Activated CD4-positive, alpha-beta memory T cell treated with anti-CD3 and anti-CD28 coated beads for 36 hours (primary cell): ENCODE measurements around the gene CTNS. TPM values are rescaled to one million over a fixed set of nuclear protein-coding genes. Genes with fewer than 3 reads are reported as not detected.

Experiments used
- CTCF ChIA-PET: fragments of 350-600 bp; sonication (Branson Sonifier 250); formaldehyde crosslinking; loops from one replicate; lab custom pipeline; 2021; ENCODE audit warnings: antibody characterized with exemption, inconsistent platforms; lab: Charles Lee
- POLR2A ChIA-PET: fragments of 350-600 bp; sonication (Branson Sonifier 250); formaldehyde crosslinking; loops from one replicate; lab custom pipeline; 2021; ENCODE audit warnings: antibody characterized with exemption; lab: Charles Lee
- DNase-seq: peaks from one replicate; pipeline ENCODE4 v3.0.0-alpha.2; 2020
- H3K27ac Mint-ChIP-seq: one replicate; pipeline ENCODE4 v1.8.0; 2021; ENCODE audit warnings: mixed read lengths
- H3K27me3 Mint-ChIP-seq: one replicate; pipeline ENCODE4 v1.8.0; 2021; ENCODE audit warnings: mixed read lengths
- H3K36me3 Mint-ChIP-seq: one replicate; pipeline ENCODE4 v1.8.0; 2021; ENCODE audit warnings: mixed read lengths
- H3K4me1 Mint-ChIP-seq: one replicate; pipeline ENCODE4 v1.8.0; 2021; ENCODE audit warnings: low read depth, mixed read lengths
- H3K4me3 Mint-ChIP-seq: one replicate; pipeline ENCODE4 v1.8.0; 2021; ENCODE audit warnings: mild to moderate bottlenecking, mixed read lengths
- H3K9me3 Mint-ChIP-seq: one replicate; pipeline ENCODE4 v1.8.0; 2021; ENCODE audit warnings: mixed read lengths
- intact Hi-C: fragments of 100-400 bp; cut with micrococcal nuclease; formaldehyde crosslinking; loops from one replicate; pipeline ENCODE4 v1.15.1; 2023
- total RNA-seq, 2 experiments: library from RNA; stranded (reverse); gene quantifications; one replicate each; pipeline ENCODE4 v1.2.3, GENCODE V29; 2021

The CTNS gene
- total RNA-seq, 2 experiments from 2014 or later, result 17.7 to 19.8 TPM

GRCh38 chr17:3665834-3666233 is 29.3 kb downstream of the CTNS start:
- no peaks in the 10 kb centered on the region for H3K9me3 Mint-ChIP-seq
- no peak overlapping the region for H3K27ac Mint-ChIP-seq
- ChIA-PET POLR2A (no interaction called here), CTCF (no interaction called here)
- peaks cover 17% of the 10 kb centered on the region for H3K4me1 Mint-ChIP-seq
- no peak overlapping the region for H3K4me3 Mint-ChIP-seq
- DNase-seq, result no peak
- peaks cover 5% of the 10 kb centered on the region for H3K36me3 Mint-ChIP-seq
- intact Hi-C loops, result no loop called here
- no peaks in the 10 kb centered on the region for H3K27me3 Mint-ChIP-seq

DNA sequence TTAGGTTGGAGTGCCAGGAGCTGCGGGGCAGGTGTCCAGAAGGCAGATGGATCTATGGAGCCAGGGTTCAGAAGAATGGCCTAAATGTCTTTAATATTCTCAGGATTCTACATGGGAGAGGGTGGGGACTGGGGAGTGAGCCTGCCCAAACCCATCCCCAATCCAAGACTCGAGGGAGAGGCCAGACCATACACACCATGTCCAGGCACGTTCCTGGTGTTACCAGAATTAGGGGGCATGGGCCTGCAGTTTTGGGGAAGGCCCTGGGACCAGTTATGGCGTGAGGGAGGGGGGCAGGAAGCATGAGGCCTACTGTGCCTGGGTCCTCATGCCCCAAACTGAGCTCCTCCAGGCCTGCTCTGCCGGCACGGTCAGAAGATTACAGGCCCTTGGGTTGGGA is 30.0 kb downstream of the CTNS start:
- POLR2A ChIA-PET, result interaction anchor here (0.7 kb wide), 1 partner anchor 46 kb away, joined by 5 read pairs; no protein-coding TSS in a partner anchor
- intact Hi-C loops, result no loop called here
- no peak overlapping the region for H3K4me3 Mint-ChIP-seq
- peaks cover 17% of the 10 kb centered on the region for H3K4me1 Mint-ChIP-seq
- H3K36me3 Mint-ChIP-seq, result peaks cover 5% of the 10 kb centered on the region
- CTCF ChIA-PET, result no interaction called here
- no peak overlapping the region for H3K27ac Mint-ChIP-seq
- DNase-seq, result no peak
- no peaks in the 10 kb centered on the region for H3K27me3 Mint-ChIP-seq
- H3K9me3 Mint-ChIP-seq, result no peaks in the 10 kb centered on the region

DNA sequence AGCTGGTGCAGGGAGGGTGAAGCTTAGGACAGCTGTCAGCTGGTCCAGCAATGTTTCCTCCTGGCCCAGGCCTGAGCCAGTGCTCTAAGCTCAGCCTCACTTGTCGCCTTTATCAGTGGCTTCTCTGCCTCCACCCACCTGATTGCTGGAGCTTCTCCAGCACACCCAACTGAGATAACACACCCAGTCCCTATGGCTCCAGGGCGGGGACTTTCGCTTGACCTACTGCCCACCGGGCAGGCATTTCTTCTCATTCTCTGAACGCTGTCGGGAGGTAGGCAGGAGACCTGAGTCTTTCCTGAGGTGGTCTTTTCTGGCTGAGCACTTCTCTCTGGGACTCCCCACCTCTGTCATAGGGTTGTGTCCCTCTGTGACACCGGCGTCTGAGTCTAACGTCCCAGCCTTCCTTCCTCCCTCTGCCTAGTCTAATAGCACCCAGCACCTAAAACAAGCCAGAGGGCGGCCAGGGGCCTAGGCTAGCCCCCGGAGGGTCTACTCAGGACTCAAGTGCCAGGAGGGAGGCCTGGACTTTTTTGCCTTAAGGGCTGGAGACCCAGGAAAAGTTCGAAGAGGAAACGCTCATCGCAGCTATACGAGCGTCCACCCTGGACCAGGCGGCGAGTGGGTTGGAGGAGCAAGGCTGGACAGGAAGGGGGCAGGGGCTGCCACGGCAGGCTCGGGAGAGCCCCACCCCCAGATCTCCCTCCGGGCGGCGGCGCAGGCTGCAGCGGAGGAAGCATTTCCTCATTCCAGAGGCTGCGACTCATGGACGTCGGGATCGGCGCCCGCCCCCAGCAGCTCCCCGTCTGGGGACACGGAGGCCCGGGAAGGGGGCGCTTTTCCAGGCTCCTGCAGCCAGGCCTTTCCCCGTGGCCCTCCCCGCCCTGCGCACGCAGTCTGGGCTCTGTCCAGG is 31.1 kb downstream of the CTNS start:
- POLR2A ChIA-PET, result interaction anchor here (0.7 kb wide), 1 partner anchor 47 kb away, joined by 5 read pairs; no protein-coding TSS in a partner anchor
- peak; percentile 28 for DNase-seq
- CTCF ChIA-PET, result interaction anchor here (0.6 to 1.5 kb wide), 4 partner anchors 15 to 76 kb away, joined by 3 read pairs; partner anchors contain the start of genes CTNS and SHPK
- Mint-ChIP-seq H3K27ac (peak overlapping the region; percentile 51), H3K4me1 (peaks cover 17% of the 10 kb centered on the region), H3K9me3 (no peaks in the 10 kb centered on the region), H3K4me3 (peak overlapping the region; percentile 94), H3K36me3 (peaks cover 5% of the 10 kb centered on the region), H3K27me3 (no peaks in the 10 kb centered on the region)
- intact Hi-C loops, result loop anchor here (1.0 to 2.0 kb wide), 2 partner anchors 27 to 179 kb away; partner anchors contain the start of gene NCBP3

- Mint-ChIP-seq H3K4me1 (peaks cover 17% of the 10 kb centered on the region), H3K9me3 (no peaks in the 10 kb centered on the region), H3K36me3 (peaks cover 5% of the 10 kb centered on the region), H3K27ac (peak within 1 kb of the TSS; percentile 72), H3K4me3 (peak within 1 kb of the TSS; percentile 94), H3K27me3 (no peaks in the 10 kb centered on the region)
- ChIA-PET CTCF (interaction anchor here (0.6 to 1.5 kb wide), 3 partner anchors 14 to 33 kb away, joined by 3 read pairs; partner anchors contain the start of genes CTNS and SHPK), POLR2A (interaction anchor here (0.8 to 0.9 kb wide), 2 partner anchors 32 to 55 kb away, joined by 3 to 5 read pairs; partner anchors contain the start of genes CTNS and HASPIN)
- DNase-seq, result peak; percentile 99
- intact Hi-C loops, result loop anchor here (1.0 to 2.0 kb wide), 2 partner anchors 28 to 178 kb away; partner anchors contain the start of gene NCBP3
Measured at GRCh38 chr17:3668279-3669084, 31.9 kb downstream of the CTNS start, which contains the start of the genes EMC6 and TAX1BP3. Gene EMC6, plus strand, starts transcription at chr17:3668812. Its CDS starts 335 bp downstream, at chr17:3669147. Gene TAX1BP3, minus strand, starts transcription at chr17:3668578. Its CDS starts 52 bp downstream, at chr17:3668526.

GRCh38 chr17:3669085-3669347 is 32.5 kb downstream of the CTNS start:
- DNase-seq, result no peak
- H3K27me3 Mint-ChIP-seq, result no peaks in the 10 kb centered on the region
- peaks cover 5% of the 10 kb centered on the region for H3K36me3 Mint-ChIP-seq
- intact Hi-C loops, result loop anchor here (2.0 kb wide), 1 partner anchor 28 kb away; no protein-coding TSS in a partner anchor
- CTCF ChIA-PET, result interaction anchor here (0.6 to 1.5 kb wide), 2 partner anchors 14 to 33 kb away, joined by 3 read pairs; partner anchors contain the start of gene SHPK
- H3K9me3 Mint-ChIP-seq, result no peaks in the 10 kb centered on the region
- peaks cover 17% of the 10 kb centered on the region for H3K4me1 Mint-ChIP-seq
- H3K4me3 Mint-ChIP-seq, result peak overlapping the region; percentile 94
- POLR2A ChIA-PET, result interaction anchor here (0.8 to 0.9 kb wide), 2 partner anchors 32 to 55 kb away, joined by 3 to 5 read pairs; partner anchors contain the start of genes CTNS and HASPIN
- peak overlapping the region; percentile 72 for H3K27ac Mint-ChIP-seq

DNA sequence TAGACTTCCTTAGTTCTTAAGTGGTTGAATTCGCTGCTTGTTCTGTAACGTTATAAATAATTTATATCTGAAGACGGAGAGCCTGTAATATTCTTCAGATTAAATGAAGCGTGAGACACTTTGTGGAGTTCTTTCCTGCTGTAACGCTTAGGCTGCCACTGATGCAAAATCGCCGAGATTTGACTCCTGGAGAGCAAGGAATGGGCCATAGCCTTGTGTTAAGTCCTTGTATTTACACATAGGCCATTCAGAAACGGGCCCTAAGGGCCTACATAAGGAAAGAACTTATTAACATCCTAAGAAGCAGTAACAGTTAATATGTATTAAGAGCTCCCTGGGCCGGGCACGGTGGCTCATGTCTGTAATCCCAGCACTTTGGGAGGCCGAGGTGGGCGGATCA is 33.0 kb downstream of the CTNS start:
- POLR2A ChIA-PET, result no interaction called here
- CTCF ChIA-PET, result interaction anchor here (0.7 to 1.2 kb wide), 2 partner anchors 14 to 919 kb away, joined by 3 to 5 read pairs; no protein-coding TSS in a partner anchor
- peaks cover 5% of the 10 kb centered on the region for H3K36me3 Mint-ChIP-seq

GRCh38 chr17:3672571-3672970 is 36.0 kb downstream of the CTNS start:
- no peak for DNase-seq
- Mint-ChIP-seq H3K27me3 (no peaks in the 10 kb centered on the region), H3K4me1 (peaks cover 13% of the 10 kb centered on the region), H3K4me3 (no peak overlapping the region), H3K27ac (no peak overlapping the region), H3K36me3 (peaks cover 5% of the 10 kb centered on the region), H3K9me3 (no peaks in the 10 kb centered on the region)
- POLR2A ChIA-PET, result no interaction called here
- CTCF ChIA-PET, result interaction anchor here (1.3 kb wide), 1 partner anchor 10 kb away, joined by 9 read pairs; no protein-coding TSS in a partner anchor
- intact Hi-C loops, result no loop called here

More for the DNA sequence above, 33.0 kb downstream of the CTNS start:
- Mint-ChIP-seq H3K9me3 (no peaks in the 10 kb centered on the region), H3K27ac (peak overlapping the region; percentile 72), H3K4me3 (peak overlapping the region; percentile 94), H3K27me3 (no peaks in the 10 kb centered on the region), H3K4me1 (peaks cover 17% of the 10 kb centered on the region)
- intact Hi-C loops, result loop anchor here (2.0 kb wide), 1 partner anchor 29 kb away; no protein-coding TSS in a partner anchor
- DNase-seq, result no peak

DNA sequence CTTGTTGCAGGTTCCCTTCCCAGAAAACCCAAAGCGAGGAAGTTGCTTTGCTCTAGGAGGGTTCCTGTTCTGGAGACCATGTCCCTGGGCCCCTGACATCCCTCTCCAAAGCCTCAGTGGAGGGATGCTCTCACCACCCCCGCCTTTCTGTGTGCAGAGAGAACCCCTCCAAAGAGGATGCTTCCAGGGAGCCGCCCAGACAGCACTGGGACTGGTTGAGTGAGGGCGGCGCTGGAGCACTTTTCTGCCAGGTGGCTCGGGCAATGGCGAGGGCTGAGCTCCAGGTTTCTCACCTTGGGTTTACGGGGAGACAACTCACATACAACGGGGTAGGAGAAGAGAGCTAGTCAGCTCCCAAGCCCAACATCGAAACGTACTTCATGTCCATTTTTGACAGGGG is 39.3 kb downstream of the CTNS start:
- ChIA-PET POLR2A (no interaction called here), CTCF (interaction anchor here (0.6 to 1.0 kb wide), 2 partner anchors 62 to 1728 kb away, joined by 3 read pairs; no protein-coding TSS in a partner anchor)
- Mint-ChIP-seq H3K4me1 (no peaks in the 10 kb centered on the region), H3K9me3 (no peaks in the 10 kb centered on the region), H3K27me3 (no peaks in the 10 kb centered on the region), H3K4me3 (no peak overlapping the region), H3K27ac (peak overlapping the region; percentile 28), H3K36me3 (no peaks in the 10 kb centered on the region)
- intact Hi-C loops, result no loop called here
- no peak for DNase-seq

GRCh38 chr17:3678095-3678820 is 41.7 kb downstream of the CTNS start:
- intact Hi-C loops, result no loop called here
- Mint-ChIP-seq H3K27ac (no peak overlapping the region), H3K4me1 (peaks cover 13% of the 10 kb centered on the region), H3K9me3 (no peaks in the 10 kb centered on the region), H3K4me3 (no peak overlapping the region), H3K27me3 (no peaks in the 10 kb centered on the region), H3K36me3 (no peaks in the 10 kb centered on the region)
- DNase-seq, result no peak
- POLR2A ChIA-PET, result no interaction called here
- CTCF ChIA-PET, result interaction anchor here (1.0 kb wide), 1 partner anchor 149 kb away, joined by 5 read pairs; no protein-coding TSS in a partner anchor

DNA sequence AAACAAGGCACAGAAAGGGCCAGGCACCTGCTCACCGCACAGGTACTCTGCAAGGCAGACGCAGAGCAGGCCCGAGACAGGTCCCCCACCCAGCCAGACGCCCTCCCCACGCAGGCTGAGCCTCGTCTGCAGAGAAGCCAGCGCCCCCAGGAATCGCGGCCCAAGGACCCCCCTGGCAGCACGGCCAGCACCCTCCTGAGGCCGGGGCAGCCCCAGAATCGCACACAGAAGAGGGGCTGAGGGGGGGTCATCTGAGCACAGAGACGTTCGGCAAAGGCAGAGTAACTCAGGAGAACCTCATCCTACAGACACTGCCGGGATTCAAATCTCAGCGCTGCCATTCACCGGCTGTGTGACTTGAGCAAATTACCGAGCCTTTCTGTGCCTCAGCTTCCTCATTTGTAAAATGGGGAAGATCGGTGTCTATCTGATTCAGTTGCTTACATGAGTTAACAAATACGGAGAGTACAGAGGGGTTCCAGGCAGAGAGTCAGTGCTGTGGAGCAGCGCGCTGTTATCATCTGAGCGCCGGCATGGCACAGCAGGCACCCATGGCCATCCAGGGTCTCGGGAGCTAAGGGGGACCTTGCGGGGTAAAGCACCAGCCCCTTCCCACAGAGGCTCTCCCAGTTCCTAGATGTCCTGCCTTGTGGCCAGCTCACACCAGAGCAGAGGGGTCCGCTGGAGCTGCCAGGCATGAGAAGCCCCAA is 42.4 kb downstream of the CTNS start:
- ChIA-PET POLR2A (no interaction called here), CTCF (interaction anchor here (0.7 to 1.0 kb wide), 3 partner anchors 39 to 149 kb away, joined by 3 to 5 read pairs (median 3); no protein-coding TSS in a partner anchor)
- H3K4me1 Mint-ChIP-seq, result peaks cover 17% of the 10 kb centered on the region
- no peak overlapping the region for H3K27ac Mint-ChIP-seq
- no peaks in the 10 kb centered on the region for H3K36me3 Mint-ChIP-seq
- no peak overlapping the region for H3K4me3 Mint-ChIP-seq
- H3K9me3 Mint-ChIP-seq, result no peaks in the 10 kb centered on the region
- no peaks in the 10 kb centered on the region for H3K27me3 Mint-ChIP-seq
- DNase-seq, result no peak
- intact Hi-C loops, result no loop called here
